GOT3 (cell line): ENCODE results near the gene TLCD1.
"Not testable (repeated sequence)": the region's sequence is repeated elsewhere in the genome, so short reads cannot be mapped to it uniquely, and the experiment has no call there.

Experiments used
- DNase-seq: peaks from one replicate; lab custom pipeline; 2025; ENCODE audit warnings: mixed read lengths; lab: John Stamatoyannopoulos, UW

TLCD1 gene

GRCh38 chr17:28746611-28747050 lies 20.6 kb upstream of the TLCD1 start:
- no peak for DNase-seq

GRCh38 chr17:28745786-28746411 lies 19.9 kb upstream of the TLCD1 start:
- no peak for DNase-seq

GRCh38 chr17:28744972-28745785 lies 19.1 kb upstream of the TLCD1 start:
- no peak for DNase-seq

- DNase-seq = no peak
These were observed 18.3 kb upstream of the TLCD1 start for GRCh38 chr17:28744104-28744971.

- DNase-seq = peak; percentile 75
These were observed 17.4 kb upstream of the TLCD1 start, which contains the start of gene TRAF4 for GRCh38 chr17:28743243-28744103. Gene TRAF4 (plus strand): TSS chr17:28744011. CDS start chr17:28744113, 102 bp downstream.

- no peak for DNase-seq
These were observed 15.6 kb upstream of the TLCD1 start for GRCh38 chr17:28741358-28742349.

GRCh38 chr17:28740406-28741357 lies 14.6 kb upstream of the TLCD1 start:
- no peak for DNase-seq

GRCh38 chr17:28738680-28739384 lies 12.8 kb upstream of the TLCD1 start:
- no peak for DNase-seq

GRCh38 chr17:28737770-28738679 lies 12.0 kb upstream of the TLCD1 start:
- DNase-seq = no peak

- DNase-seq = no peak
These were observed 11.3 kb upstream of the TLCD1 start for GRCh38 chr17:28737316-28737715.

GRCh38 chr17:28735913-28736769 lies 10.1 kb upstream of the TLCD1 start:
- not testable (repeated sequence) for DNase-seq

GRCh38 chr17:28735242-28735722 lies 9.2 kb upstream of the TLCD1 start:
- DNase-seq = no peak

- no peak for DNase-seq
These were observed 8.7 kb upstream of the TLCD1 start for GRCh38 chr17:28734712-28735241.

- no peak for DNase-seq
These were observed 7.3 kb upstream of the TLCD1 start for GRCh38 chr17:28733346-28733745.

GRCh38 chr17:28729950-28730330 lies 3.9 kb upstream of the TLCD1 start:
- no peak for DNase-seq
